Measurements from ENCODE around the gene RNF167. TPM values are rescaled to one million over a fixed set of nuclear protein-coding genes. Genes with fewer than 3 reads are reported as not detected.
"Not testable (repeated sequence)": the region's sequence is repeated elsewhere in the genome, so short reads cannot be mapped to it uniquely, and the experiment has no call there.

RNF167 gene
- total and polyA plus RNA-seq, 9 donors = 22.7 to 221 (median 79.4) TPM

- peak; percentile 47 to 71 (median 57) for DNase-seq
- TF ChIP-seq EP300 (IDR thresholded peaks at IDR 0.05) (no peak), CTCF (IDR thresholded peaks at IDR 0.05) (no peak), POLR2A (IDR thresholded peaks at IDR 0.05) (no peak)
- no peak overlapping the region for H3K4me3 ChIP-seq
- peaks cover 11% of the 10 kb centered on the region for H3K4me1 ChIP-seq (ENCODE audit: insufficient read depth)
- no peaks in the 10 kb centered on the region for H3K36me3 ChIP-seq
- no peaks in the 10 kb centered on the region for H3K9me3 ChIP-seq
- 49 to 60% (median 56%) methylated on average over 47 to 48 of the region's 48 CpGs for WGBS, 3 donors
- peak overlapping the region in 1 of 2 donors; percentile 61 for H3K27ac ChIP-seq
- intact Hi-C loops (cut with DNase I) = loop anchor here in 1 of 4 donors (5.0 kb wide), 1 partner anchor 114 kb away; the partner anchor contains the start of genes GLTPD2 and VMO1
- no peaks in the 10 kb centered on the region for H3K27me3 ChIP-seq
Measured at GRCh38 chr17:4901648-4902344, 38.3 kb upstream of the RNF167 start.

- Histone ChIP-seq H3K4me3 (no peak overlapping the region), H3K27me3 (no peaks in the 10 kb centered on the region), H3K27ac (peak overlapping the region; percentile 27 to 61), H3K9me3 (no peaks in the 10 kb centered on the region), H3K36me3 (no peaks in the 10 kb centered on the region), H3K4me1 (ENCODE audit: insufficient read depth) (peaks cover 11% of the 10 kb centered on the region)
- intact Hi-C loops (cut with DNase I) = loop anchor here in 1 of 4 donors (5.0 kb wide), 1 partner anchor 115 kb away; the partner anchor contains the start of genes GLTPD2 and VMO1
- TF ChIP-seq EP300 (IDR thresholded peaks at IDR 0.05) (no peak), CTCF (IDR thresholded peaks at IDR 0.05) (no peak), POLR2A (IDR thresholded peaks at IDR 0.05) (no peak)
- peak in 4 of 5 donors; percentile 26 to 51 (median 42) for DNase-seq
- 18 to 38% (median 23%) methylated on average over 8 of the region's 8 CpGs for WGBS, 3 donors
Measured at GRCh38 chr17:4902540-4902939, 37.5 kb upstream of the RNF167 start.

- no peak within 1 kb of the TSS for H3K4me3 ChIP-seq
- intact Hi-C loops (cut with DNase I) = loop anchor here in 1 of 4 donors (5.0 kb wide), 1 partner anchor 116 kb away; the partner anchor contains the start of genes GLTPD2 and VMO1
- WGBS, 3 donors = 14 to 28% (median 18%) methylated on average over 10 of the region's 10 CpGs
- H3K27ac ChIP-seq = peak within 1 kb of the TSS; percentile 27 to 61
- TF ChIP-seq CTCF (IDR thresholded peaks at IDR 0.05) (peak; percentile 52 to 82 (median 82)), EP300 (IDR thresholded peaks at IDR 0.05) (no peak), POLR2A (IDR thresholded peaks at IDR 0.05) (no peak)
- H3K9me3 ChIP-seq = no peaks in the 10 kb centered on the region
- H3K36me3 ChIP-seq = no peaks in the 10 kb centered on the region
- DNase-seq = peak; percentile 66 to 89 (median 78)
- H3K4me1 ChIP-seq (ENCODE audit: insufficient read depth) = peaks cover 11% of the 10 kb centered on the region
- H3K27me3 ChIP-seq = no peaks in the 10 kb centered on the region
Measured at GRCh38 chr17:4903051-4903818, 36.8 kb upstream of the RNF167 start, which contains the start of gene CHRNE. Gene CHRNE (minus strand): TSS chr17:4903098. CDS start chr17:4903063, 35 bp downstream.

DNA sequence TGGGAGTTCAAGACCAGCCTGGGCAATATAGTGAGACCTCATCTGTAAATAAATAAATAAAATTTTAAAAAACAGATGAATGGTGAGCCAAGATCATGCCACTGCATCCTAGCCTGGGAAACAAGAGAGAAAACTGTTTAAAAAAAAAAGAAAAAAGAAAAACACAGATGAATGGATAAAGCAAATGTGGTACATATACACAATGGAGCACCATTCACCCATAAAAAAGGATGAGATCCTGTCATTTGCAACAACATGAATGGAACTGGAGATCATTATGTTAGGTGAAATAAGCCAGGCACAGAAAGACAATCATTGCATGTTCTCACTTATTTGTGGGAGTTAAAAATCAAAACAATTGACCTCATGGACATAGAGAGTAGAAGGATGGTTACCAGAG is 33.4 kb upstream of the RNF167 start:
- not testable (repeated sequence) for H3K4me3 ChIP-seq, DNase-seq

More for the DNA sequence above, 33.4 kb upstream of the RNF167 start:
- not testable (repeated sequence) for H3K4me1 ChIP-seq (ENCODE audit: insufficient read depth); H3K27ac ChIP-seq; H3K36me3 ChIP-seq; H3K9me3 ChIP-seq; H3K27me3 ChIP-seq
- intact Hi-C loops (cut with DNase I) = loop anchor here in 1 of 4 donors (5.0 kb wide), 2 partner anchors 81 to 156 kb away; partner anchors contain the start of gene CAMTA2

Data from ovary (tissue), 9 donors.